Measurements from ENCODE around the gene CCRL2. TPM values are rescaled to one million over a fixed set of nuclear protein-coding genes. Genes with fewer than 3 reads are reported as not detected.

The CCRL2 gene
- total and polyA plus RNA-seq, 2 donors (not counting 1 experiment from before 2014, with no cell fraction given): 0.33 to 3.7 TPM

DNA sequence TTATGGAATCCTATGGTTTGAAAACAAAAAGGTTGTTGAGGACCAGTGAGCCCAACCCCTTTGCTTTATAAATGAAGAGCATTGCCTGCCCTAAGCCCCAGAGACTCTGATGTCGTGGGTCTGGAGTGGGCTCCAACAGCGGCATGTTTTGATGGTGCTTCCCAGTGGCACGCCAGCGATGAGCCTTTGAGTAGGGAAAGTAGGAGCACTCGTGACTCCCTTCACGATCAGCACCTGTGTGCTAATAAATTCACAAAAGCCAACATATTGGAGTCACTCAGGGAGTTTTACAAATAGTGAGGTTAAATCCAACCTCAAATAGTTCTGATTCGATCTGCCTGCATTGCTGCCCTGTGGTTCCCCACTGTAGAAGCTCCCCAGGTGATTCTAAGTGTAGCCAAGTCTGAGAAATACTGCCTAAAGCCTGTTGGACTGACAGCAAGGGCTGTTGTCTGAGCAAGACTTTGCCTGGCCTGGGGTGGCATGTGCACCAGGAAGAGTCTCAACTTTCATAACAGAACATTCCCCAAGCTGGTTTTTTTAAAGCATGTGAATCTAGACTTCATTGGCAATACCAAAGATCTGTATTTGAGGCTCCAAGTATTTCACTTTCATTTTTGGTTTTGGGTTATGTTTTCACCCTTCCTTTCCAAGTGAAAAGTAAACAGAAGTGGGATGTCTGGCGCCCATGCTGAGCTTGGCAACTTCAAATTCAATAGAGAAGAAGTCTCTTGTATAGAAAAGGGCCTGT, 26.4 kb upstream of the CCRL2 start:
- no peak overlapping the region for H2AFZ ChIP-seq (ENCODE audit: low read length)
- H4K20me1 ChIP-seq (ENCODE audit: control insufficient read depth, extremely low read depth, insufficient read depth, low read length): no peaks in the 10 kb centered on the region
- no peaks in the 10 kb centered on the region for H3K4me1 ChIP-seq (ENCODE audit: control insufficient read depth, extremely low read depth, insufficient read depth, low read length)
- no peak overlapping the region for H3K27ac ChIP-seq (ENCODE audit: insufficient read depth, low read length)
- TF ChIP-seq, protein P1, sequence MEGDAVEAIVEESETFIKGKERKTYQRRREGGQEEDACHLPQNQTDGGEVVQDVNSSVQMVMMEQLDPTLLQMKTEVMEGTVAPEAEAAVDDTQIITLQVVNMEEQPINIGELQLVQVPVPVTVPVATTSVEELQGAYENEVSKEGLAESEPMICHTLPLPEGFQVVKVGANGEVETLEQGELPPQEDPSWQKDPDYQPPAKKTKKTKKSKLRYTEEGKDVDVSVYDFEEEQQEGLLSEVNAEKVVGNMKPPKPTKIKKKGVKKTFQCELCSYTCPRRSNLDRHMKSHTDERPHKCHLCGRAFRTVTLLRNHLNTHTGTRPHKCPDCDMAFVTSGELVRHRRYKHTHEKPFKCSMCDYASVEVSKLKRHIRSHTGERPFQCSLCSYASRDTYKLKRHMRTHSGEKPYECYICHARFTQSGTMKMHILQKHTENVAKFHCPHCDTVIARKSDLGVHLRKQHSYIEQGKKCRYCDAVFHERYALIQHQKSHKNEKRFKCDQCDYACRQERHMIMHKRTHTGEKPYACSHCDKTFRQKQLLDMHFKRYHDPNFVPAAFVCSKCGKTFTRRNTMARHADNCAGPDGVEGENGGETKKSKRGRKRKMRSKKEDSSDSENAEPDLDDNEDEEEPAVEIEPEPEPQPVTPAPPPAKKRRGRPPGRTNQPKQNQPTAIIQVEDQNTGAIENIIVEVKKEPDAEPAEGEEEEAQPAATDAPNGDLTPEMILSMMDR (conservative IDR thresholded peaks at IDR 0.05 in 1 of 2, IDR thresholded peaks at IDR 0.05 in 1 of 2; ENCODE audit: low read depth in 1 of 2, low read length in 2 of 2): no peak
- TF ChIP-seq EZH2 (IDR thresholded peaks at IDR 0.05; ENCODE audit: low read length, missing control alignments): no peak
- no peaks in the 10 kb centered on the region for H3K27me3 ChIP-seq (ENCODE audit: control insufficient read depth, insufficient read depth, low read length)
- no peaks in the 10 kb centered on the region for H3K79me2 ChIP-seq (ENCODE audit: control insufficient read depth, insufficient read depth, low read length)
- peak overlapping the region in 1 of 4 experiments; percentile 17 for H3K4me3 ChIP-seq (replicated peaks in 1 of 4; ENCODE audit: control extremely low read depth in 1 of 4, insufficient read depth in 1 of 4, low read depth in 3 of 4, low read length in 4 of 4)
- H3K4me2 ChIP-seq (ENCODE audit: extremely low read depth, insufficient read depth, low read length): no peak overlapping the region
- H3K9ac ChIP-seq (ENCODE audit: insufficient read depth, low read length): no peak overlapping the region
- peak in 1 of 2 donors; percentile 15 for DNase-seq (ENCODE audit: low read depth in 2 of 2)
- no peaks in the 10 kb centered on the region for H3K36me3 ChIP-seq (ENCODE audit: control insufficient read depth, insufficient read depth, low read length)
- no peaks in the 10 kb centered on the region for H3K9me3 ChIP-seq (ENCODE audit: control insufficient read depth, insufficient read depth, low read depth, low read length)

GRCh38 chr3:46381625-46382024, 25.4 kb upstream of the CCRL2 start:
- no peaks in the 10 kb centered on the region for H3K27me3 ChIP-seq (ENCODE audit: control insufficient read depth, insufficient read depth, low read length)
- H3K4me3 ChIP-seq (replicated peaks in 1 of 4; ENCODE audit: control extremely low read depth in 1 of 4, insufficient read depth in 1 of 4, low read depth in 3 of 4, low read length in 4 of 4): no peak overlapping the region
- no peaks in the 10 kb centered on the region for H3K79me2 ChIP-seq (ENCODE audit: control insufficient read depth, insufficient read depth, low read length)
- H3K9ac ChIP-seq (ENCODE audit: insufficient read depth, low read length): no peak overlapping the region
- H4K20me1 ChIP-seq (ENCODE audit: control insufficient read depth, extremely low read depth, insufficient read depth, low read length): no peaks in the 10 kb centered on the region
- H2AFZ ChIP-seq (ENCODE audit: low read length): no peak overlapping the region
- H3K9me3 ChIP-seq (ENCODE audit: control insufficient read depth, insufficient read depth, low read depth, low read length): no peaks in the 10 kb centered on the region
- H3K4me1 ChIP-seq (ENCODE audit: control insufficient read depth, extremely low read depth, insufficient read depth, low read length): no peaks in the 10 kb centered on the region
- no peak overlapping the region for H3K27ac ChIP-seq (ENCODE audit: insufficient read depth, low read length)
- no peak overlapping the region for H3K4me2 ChIP-seq (ENCODE audit: extremely low read depth, insufficient read depth, low read length)
- no peak for TF ChIP-seq EZH2 (IDR thresholded peaks at IDR 0.05; ENCODE audit: low read length, missing control alignments)
- TF ChIP-seq, protein P1 (conservative IDR thresholded peaks at IDR 0.05 in 1 of 2, IDR thresholded peaks at IDR 0.05 in 1 of 2; ENCODE audit: low read depth in 1 of 2, low read length in 2 of 2): no peak
- no peak for DNase-seq (ENCODE audit: low read depth in 2 of 2)
- H3K36me3 ChIP-seq (ENCODE audit: control insufficient read depth, insufficient read depth, low read length): no peaks in the 10 kb centered on the region

DNA sequence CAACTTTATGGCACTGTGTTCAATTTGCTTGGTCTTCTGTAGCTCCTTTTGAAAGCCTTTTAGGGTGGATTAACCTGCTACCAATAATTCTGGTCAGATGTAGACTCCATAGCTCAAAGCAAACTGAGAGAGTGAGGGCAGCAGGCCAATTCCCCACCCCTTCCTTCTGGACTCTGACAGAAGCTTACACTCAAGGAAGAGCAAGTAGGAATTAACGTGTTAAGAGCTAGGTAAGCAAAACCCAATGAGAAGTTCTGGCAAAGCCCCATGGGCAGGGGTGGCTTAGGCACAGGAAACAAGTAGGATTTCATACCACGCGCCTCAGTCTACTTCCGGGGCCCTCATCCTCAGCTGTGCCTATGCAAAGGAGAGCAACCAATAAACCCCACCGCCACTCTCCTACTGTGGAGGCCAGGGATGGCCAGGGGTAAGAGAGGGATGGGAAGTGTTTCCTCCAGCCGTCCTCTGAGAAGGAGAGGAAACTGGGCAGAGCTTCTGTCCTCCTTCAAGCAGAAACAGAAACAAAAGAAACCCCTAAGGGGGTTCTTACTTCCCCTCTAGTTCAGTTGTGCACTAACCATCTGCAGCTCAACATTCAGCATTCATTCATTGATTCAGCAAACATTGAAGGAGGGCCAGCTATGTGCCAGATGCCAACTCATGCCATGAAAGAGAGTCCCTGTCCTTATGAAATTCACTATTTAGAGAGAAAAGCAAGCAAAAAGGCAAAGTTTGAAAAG, 23.7 kb upstream of the CCRL2 start:
- Histone ChIP-seq H3K36me3 (ENCODE audit: control insufficient read depth, insufficient read depth, low read length) (no peaks in the 10 kb centered on the region), H3K79me2 (ENCODE audit: control insufficient read depth, insufficient read depth, low read length) (no peaks in the 10 kb centered on the region), H3K27ac (ENCODE audit: insufficient read depth, low read length) (no peak overlapping the region), H3K27me3 (ENCODE audit: control insufficient read depth, insufficient read depth, low read length) (no peaks in the 10 kb centered on the region), H3K9me3 (ENCODE audit: control insufficient read depth, insufficient read depth, low read depth, low read length) (no peaks in the 10 kb centered on the region), H3K9ac (ENCODE audit: insufficient read depth, low read length) (no peak overlapping the region), H2AFZ (ENCODE audit: low read length) (no peak overlapping the region), H3K4me2 (ENCODE audit: extremely low read depth, insufficient read depth, low read length) (no peak overlapping the region), H4K20me1 (ENCODE audit: control insufficient read depth, extremely low read depth, insufficient read depth, low read length) (no peaks in the 10 kb centered on the region), H3K4me3 (replicated peaks in 1 of 4; ENCODE audit: control extremely low read depth in 1 of 4, insufficient read depth in 1 of 4, low read depth in 3 of 4, low read length in 4 of 4) (no peak overlapping the region), H3K4me1 (ENCODE audit: control insufficient read depth, extremely low read depth, insufficient read depth, low read length) (no peaks in the 10 kb centered on the region)
- no peak for TF ChIP-seq EZH2 (IDR thresholded peaks at IDR 0.05; ENCODE audit: low read length, missing control alignments)
- TF ChIP-seq, protein P1 (conservative IDR thresholded peaks at IDR 0.05 in 1 of 2, IDR thresholded peaks at IDR 0.05 in 1 of 2; ENCODE audit: low read depth in 1 of 2, low read length in 2 of 2): no peak
- DNase-seq (ENCODE audit: low read depth in 2 of 2): no peak
